Central memory CD8-positive, alpha-beta T cell (primary cell): ENCODE data around the gene SLC6A19.

Experiments
- ATAC-seq: fragments of 150-1000 bp; cut with Tn5 transposase; replicated peaks from 2 replicates; pipeline ENCODE4 v1.10.0; 2022; ENCODE audit warnings: mild to moderate bottlenecking, moderate FRiP score, moderate number of reproducible peaks; ENCODE audit not compliant: poor library complexity, severe bottlenecking; ENCODE audit errors: extremely low read depth
- DNase-seq, 2 donors: peaks; one replicate each; pipeline ENCODE4 v3.0.0; 2021; ENCODE audit warnings: low spot score in 2 of 2
- H3K27ac Mint-ChIP-seq: one replicate; pipeline ENCODE4 v1.8.0; 2022; ENCODE audit warnings: low read depth, mild to moderate bottlenecking, moderate library complexity, mixed read lengths
- H3K27me3 Mint-ChIP-seq: one replicate; pipeline ENCODE4 v1.8.0; 2022; ENCODE audit warnings: mixed read lengths
- H3K36me3 Mint-ChIP-seq: one replicate; pipeline ENCODE4 v1.8.0; 2022; ENCODE audit warnings: mild to moderate bottlenecking, moderate library complexity, mixed read lengths; ENCODE audit not compliant: insufficient read depth
- H3K4me1 Mint-ChIP-seq: one replicate; pipeline ENCODE4 v1.8.0; 2022; ENCODE audit warnings: mixed read lengths
- H3K4me3 Mint-ChIP-seq: one replicate; pipeline ENCODE4 v1.8.0; 2022; ENCODE audit warnings: mild to moderate bottlenecking, moderate library complexity, mixed read lengths
- H3K9me3 Mint-ChIP-seq: one replicate; pipeline ENCODE4 v1.8.0; 2022; ENCODE audit warnings: mixed read lengths

SLC6A19 gene

DNA sequence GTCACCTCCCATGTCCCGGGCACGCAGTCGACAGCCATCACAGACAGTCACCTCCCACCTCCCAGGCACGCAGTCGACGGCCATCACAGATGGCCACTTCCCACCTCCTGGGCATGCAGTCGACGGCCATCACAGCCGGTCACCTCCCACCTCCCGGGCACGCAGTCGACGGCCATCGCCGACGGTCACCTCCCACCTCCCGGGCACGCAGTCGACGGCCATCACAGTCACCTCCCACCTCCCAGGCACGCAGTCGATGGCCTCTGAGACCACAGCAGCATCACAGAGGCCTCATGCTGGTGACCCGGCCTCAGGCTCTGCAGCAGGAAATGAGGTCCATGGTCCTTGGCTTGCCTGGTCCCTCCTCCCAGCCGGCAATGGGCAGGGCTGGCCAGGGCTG lies 5.5 kb upstream of the SLC6A19 start:
- no peak overlapping the region for H3K4me3 Mint-ChIP-seq
- H3K27ac Mint-ChIP-seq: no peak overlapping the region
- peaks cover 11% of the 10 kb centered on the region for H3K27me3 Mint-ChIP-seq
- no peaks in the 10 kb centered on the region for H3K36me3 Mint-ChIP-seq
- H3K4me1 Mint-ChIP-seq: peaks cover 1% of the 10 kb centered on the region
- ATAC-seq: no peak
- no peak for DNase-seq
- H3K9me3 Mint-ChIP-seq: no peaks in the 10 kb centered on the region

DNA sequence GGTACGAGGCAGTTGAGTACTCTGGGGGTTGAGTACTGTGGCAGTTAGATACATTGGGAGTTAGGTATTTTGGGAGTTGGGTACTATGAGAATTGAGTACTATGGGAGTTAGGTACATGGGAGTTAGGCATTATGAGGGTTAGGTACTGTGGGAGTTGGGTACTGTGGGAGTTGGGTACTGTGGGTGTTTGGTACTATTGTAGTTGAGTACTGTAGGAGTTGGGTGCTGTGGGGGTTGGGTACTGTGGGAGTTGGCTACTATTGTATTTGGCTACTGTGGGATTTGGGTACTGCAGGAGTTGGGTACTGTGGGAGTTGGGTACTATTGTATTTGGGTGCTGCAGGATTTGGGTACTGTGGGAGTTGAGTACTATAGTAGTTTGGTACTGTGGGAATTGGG lies 4.8 kb upstream of the SLC6A19 start:
- Mint-ChIP-seq H3K4me3 (no peak overlapping the region), H3K9me3 (no peaks in the 10 kb centered on the region), H3K27ac (no peak overlapping the region), H3K36me3 (no peaks in the 10 kb centered on the region), H3K27me3 (peaks cover 8% of the 10 kb centered on the region), H3K4me1 (no peaks in the 10 kb centered on the region)
- no peak for ATAC-seq
- DNase-seq: no peak

DNA sequence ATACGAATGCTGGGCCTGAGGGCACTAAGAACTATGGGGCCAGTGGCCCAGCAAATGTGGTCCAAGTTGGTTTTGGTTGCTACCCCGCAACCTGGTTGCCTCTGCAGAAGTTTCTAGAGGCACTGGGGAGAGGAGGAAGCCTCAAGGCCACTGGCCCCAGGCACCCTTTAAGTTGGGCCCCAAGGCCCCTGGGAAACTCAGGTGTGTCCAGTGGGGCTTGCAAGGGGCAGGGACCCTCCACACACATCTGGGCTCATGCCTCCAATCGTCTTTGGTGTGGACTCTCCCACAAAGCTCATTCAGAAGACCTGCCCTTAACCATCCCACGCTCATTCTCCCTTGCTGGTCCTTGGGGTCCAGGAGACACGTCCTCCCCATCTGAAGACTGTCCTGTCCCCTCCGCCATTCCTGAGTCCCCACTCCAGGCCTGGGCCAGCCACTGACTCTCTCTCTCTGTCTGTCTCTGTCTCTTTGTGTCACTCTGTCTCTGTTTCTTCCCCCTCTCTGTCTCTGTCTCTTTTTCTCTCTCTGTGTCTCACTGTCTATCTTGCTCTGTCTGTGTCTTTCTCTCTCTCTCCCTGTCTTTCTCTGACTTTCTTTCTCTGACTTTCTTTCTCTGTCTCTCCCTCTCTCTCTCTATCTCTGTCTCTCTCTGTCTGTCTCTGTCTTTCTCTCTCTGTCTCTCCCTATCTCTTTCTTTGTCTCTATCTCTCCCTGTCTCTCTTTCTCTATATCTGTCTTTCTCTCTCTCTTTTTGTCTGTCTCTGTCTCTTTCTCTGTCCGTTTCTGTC lies 3.3 kb upstream of the SLC6A19 start:
- no peak for ATAC-seq

DNA sequence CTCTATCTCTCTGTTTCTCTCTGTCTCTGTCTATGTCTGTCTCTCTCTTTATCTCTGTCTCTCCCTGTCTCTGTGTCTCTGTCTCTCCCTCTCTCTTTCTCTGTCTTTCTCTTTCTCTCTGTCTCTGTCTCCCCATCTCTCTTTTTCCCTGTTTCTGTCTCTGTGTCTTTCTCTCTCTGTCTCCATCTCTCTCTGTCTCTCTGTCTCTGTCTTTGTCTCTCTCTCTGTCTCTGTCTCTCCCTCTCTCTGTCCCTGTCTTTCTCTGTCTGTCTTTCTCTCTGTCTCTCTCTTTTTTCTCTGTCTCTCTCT lies 2.1 kb upstream of the SLC6A19 start:
- no peak for ATAC-seq
- Mint-ChIP-seq H3K27ac (no peak overlapping the region), H3K4me3 (no peak overlapping the region), H3K27me3 (no peaks in the 10 kb centered on the region), H3K36me3 (no peaks in the 10 kb centered on the region), H3K9me3 (no peaks in the 10 kb centered on the region), H3K4me1 (no peaks in the 10 kb centered on the region)
- DNase-seq: no peak

More for the DNA sequence above, 3.3 kb upstream of the SLC6A19 start:
- H3K4me3 Mint-ChIP-seq: no peak overlapping the region
- no peaks in the 10 kb centered on the region for H3K4me1 Mint-ChIP-seq
- H3K9me3 Mint-ChIP-seq: no peaks in the 10 kb centered on the region
- H3K27me3 Mint-ChIP-seq: peaks cover 2% of the 10 kb centered on the region
- no peak for DNase-seq
- no peaks in the 10 kb centered on the region for H3K36me3 Mint-ChIP-seq
- no peak overlapping the region for H3K27ac Mint-ChIP-seq

DNA sequence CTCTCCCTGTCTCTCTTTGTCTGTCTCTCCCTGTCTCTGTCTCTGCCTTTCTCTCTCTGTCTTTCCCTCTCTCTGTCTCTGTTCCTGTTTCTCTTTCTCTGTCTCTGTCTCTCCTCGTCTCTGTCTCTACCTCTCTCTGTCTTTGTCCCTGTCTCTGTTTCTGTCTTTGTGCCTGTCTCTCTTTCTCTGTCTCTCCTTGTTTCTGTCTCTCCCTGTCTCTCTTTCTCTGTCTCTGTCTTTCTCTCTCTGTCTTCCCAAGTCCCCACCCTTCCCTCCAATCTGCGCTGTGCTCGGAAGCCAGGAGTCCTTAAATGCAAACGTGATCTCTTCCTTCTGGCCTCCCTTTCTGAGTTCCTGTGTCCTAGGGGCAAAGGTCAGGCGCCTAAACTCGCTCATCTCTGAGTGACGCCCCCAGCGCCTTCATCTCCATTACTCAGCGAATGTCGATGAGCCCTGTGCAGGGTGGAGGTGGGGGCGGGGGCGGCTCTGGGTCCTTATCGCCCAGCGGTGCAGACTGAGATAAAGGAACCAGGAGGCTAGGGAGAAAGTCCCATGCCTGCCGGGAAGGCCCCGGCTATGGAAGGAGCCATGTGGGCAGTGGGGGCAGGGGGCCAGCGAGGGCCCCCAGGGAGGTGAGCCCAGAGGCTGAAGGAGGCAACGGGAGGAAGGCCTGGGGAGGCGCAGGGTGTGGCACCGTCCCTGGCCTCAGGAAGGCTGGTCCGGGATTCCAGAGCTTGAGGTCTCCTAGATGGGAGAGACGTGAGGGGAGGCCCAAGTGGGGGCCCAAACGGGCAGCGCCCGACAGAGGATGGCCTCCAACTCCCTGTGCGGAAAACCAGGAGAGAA lies 1.5 kb upstream of the SLC6A19 start:
- ATAC-seq (no peak), DNase-seq (no peak)
- Mint-ChIP-seq H3K4me1 (no peaks in the 10 kb centered on the region), H3K36me3 (no peaks in the 10 kb centered on the region), H3K9me3 (no peaks in the 10 kb centered on the region), H3K27ac (no peak overlapping the region), H3K4me3 (no peak overlapping the region), H3K27me3 (peaks cover 5% of the 10 kb centered on the region)

DNA sequence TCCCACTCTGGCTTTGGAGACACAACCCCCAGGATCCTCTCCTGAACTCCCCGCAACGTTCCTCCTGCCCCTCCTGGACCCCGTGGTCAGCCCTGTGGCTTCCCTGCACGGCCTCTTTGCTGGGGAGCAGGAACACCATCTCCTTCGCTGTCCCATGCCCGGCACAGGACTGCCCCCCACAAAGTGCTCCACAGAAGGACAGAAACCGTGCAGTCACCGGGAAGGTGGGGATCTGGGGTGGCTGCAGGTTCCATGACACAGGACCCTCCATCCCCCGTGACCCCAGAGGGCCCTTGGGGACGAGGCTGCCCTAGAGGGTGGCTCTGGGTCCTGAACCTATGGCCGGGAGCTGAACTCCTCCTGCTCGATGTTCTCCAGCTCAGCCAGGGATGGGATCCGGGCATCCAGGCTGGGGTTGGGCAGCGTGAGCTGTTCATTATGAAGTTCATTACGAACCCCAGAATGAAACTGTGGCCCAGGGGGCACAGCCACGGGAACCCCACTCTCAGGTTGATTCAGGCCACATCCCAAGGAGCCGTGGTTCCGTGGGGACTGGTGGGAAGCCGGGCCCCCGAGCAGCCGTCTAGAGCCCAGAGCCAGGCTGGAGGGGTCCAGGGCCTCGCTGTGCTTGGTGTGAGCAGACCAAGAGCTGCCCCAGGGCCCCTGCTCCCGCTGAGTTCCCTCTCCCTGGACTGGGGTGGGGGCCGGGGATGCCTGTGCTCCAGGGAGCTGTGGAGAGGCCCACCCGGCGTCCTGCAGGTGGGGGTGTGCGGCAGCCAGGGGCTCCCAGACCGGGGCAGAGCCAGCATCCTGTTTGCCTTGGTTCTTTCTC lies 684 bp upstream of the SLC6A19 start:
- no peaks in the 10 kb centered on the region for H3K4me1 Mint-ChIP-seq
- H3K36me3 Mint-ChIP-seq: no peaks in the 10 kb centered on the region
- no peak overlapping the region for H3K4me3 Mint-ChIP-seq
- peaks cover 13% of the 10 kb centered on the region for H3K27me3 Mint-ChIP-seq
- no peaks in the 10 kb centered on the region for H3K9me3 Mint-ChIP-seq
- DNase-seq: no peak
- H3K27ac Mint-ChIP-seq: no peak overlapping the region
- ATAC-seq: no peak

DNA sequence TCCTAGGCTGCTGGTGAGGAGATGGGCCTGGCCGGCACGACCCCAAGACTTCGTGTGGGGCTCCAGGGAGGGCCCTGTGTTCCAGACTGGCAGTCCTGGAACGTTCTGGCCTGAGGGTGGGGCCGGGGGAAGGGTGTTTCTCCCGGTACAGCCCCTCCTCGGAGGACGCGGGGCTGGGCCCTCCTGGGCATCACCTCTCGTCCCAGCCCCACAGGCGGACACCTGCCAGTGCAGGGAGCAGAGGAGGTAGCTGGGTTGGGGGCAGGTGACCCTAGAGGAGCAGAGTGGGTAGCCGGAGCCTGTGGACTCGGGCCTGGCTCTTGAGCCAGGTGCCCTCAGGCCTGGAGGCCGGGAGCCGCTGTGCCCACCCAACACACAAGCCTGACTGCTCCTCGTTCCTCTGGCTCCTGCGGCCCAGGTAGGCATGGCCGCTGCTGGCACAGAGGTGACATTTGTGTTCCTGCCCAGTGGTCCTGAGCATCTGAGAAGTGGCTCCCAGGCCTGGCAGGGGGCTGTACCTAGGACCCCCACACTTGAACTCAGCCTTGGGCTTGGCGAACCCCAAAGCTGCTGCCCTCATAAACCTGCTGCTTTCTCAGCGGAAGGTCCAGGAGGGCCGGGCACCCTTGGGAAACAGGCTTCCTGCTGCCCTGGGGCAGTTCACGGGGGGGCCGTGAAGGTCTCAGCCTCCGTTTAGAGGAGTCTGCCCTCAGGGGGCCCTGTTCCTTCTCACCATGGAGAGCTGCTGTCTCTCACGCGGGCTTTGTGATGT lies 817 bp downstream of the SLC6A19 start:
- H3K27me3 Mint-ChIP-seq: peaks cover 23% of the 10 kb centered on the region
- no peak overlapping the region for H3K4me3 Mint-ChIP-seq
- no peak overlapping the region for H3K27ac Mint-ChIP-seq
- H3K36me3 Mint-ChIP-seq: no peaks in the 10 kb centered on the region
- ATAC-seq (no peak), DNase-seq (no peak)
- no peaks in the 10 kb centered on the region for H3K9me3 Mint-ChIP-seq
- no peaks in the 10 kb centered on the region for H3K4me1 Mint-ChIP-seq

DNA sequence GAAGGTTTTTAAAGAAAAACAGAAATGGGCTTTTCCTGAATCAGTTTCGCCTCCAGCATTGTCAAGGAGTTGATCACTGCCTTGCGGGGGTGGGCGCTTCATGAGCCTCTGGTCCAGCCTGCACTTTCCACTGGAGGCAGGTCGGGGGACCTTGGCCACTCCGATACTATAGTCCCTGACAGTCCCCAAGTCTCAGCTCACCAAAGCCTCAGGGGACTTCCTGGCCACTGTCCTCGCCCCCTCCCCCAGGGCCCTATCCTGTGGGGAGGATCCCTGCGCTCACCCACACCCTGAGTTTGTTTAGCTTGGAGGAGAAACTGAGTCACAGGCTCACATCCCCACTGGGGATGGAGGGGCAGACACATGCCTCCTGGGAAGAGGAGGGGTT lies 1.4 kb downstream of the SLC6A19 start:
- no peak overlapping the region for H3K27ac Mint-ChIP-seq
- ATAC-seq (no peak), DNase-seq (no peak)

DNA sequence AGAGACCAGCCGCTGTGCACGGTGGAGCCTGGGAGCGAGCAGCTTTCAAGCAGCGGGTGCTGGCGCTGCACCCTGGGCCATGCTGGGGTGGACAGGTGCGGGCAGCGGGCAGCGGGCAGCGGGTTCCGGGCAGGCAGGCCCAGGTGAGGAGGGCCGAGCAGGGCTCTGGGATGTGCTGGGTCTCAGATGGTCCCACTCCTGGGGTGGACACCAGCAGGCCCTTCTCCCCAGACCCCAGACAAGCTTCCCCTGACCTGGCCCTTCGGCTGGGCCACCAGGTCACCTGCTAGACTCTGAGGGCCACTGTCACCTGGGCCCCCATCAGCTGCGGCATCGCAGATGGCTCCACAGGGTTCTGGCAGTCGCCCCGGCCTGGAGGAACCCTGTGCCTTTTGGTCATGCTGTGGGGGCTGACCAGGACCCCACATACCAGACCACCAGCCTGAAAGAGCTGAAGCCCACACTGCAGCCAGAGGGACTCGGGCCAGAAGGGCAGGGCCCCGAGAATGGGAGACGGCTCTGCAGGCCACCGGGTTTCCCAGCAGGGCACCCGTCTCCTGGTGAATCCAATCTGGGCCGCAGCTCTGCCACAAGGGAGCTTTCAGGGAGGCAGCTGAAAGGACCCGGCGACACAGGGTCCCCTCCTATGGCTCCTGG lies 2.0 kb downstream of the SLC6A19 start:
- no peak for DNase-seq
- Mint-ChIP-seq H3K36me3 (no peaks in the 10 kb centered on the region), H3K27me3 (peaks cover 23% of the 10 kb centered on the region), H3K4me3 (no peak overlapping the region), H3K27ac (no peak overlapping the region), H3K9me3 (no peaks in the 10 kb centered on the region), H3K4me1 (no peaks in the 10 kb centered on the region)
- no peak for ATAC-seq

More for the DNA sequence above, 1.4 kb downstream of the SLC6A19 start:
- Mint-ChIP-seq H3K9me3 (no peaks in the 10 kb centered on the region), H3K27me3 (peaks cover 23% of the 10 kb centered on the region), H3K36me3 (no peaks in the 10 kb centered on the region), H3K4me1 (no peaks in the 10 kb centered on the region), H3K4me3 (no peak overlapping the region)

DNA sequence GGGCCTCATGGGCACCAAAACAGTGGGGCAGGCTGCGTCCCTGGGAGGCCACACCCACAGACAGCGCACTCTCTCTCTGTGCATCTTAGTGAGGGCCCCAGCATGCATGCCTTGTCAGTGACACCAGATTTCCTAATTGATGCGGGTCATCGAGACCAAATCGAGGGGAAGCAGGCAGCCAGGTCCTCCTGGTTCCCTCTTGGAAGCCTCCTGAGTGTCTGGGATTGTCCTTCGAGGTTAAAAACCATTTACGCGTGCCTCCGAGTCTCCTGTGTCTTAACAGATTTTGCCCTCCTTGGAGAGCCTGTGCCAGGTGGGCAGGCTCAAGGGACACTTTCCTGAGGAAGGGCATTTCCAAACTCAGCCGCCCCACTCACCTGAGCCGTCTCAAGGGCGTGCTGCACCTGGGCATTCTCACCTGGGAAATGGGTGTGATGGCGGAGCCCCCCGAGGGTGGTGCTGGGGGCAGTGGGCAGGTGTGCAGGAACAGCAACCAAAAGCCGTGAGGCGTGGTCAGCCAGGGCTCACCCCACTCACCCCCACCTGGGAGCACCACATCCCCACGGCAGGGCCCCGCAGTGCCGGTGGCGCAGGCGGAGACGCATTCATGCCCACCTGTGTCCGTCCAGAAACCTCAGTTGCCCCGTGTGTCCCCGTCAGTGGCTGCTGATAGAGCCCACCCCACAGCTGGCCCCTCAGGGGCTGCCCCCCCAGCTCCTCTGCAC lies 2.7 kb downstream of the SLC6A19 start:
- Mint-ChIP-seq H3K36me3 (no peaks in the 10 kb centered on the region), H3K4me1 (no peaks in the 10 kb centered on the region), H3K27me3 (peaks cover 23% of the 10 kb centered on the region), H3K4me3 (no peak overlapping the region), H3K9me3 (no peaks in the 10 kb centered on the region), H3K27ac (no peak overlapping the region)
- DNase-seq (no peak), ATAC-seq (no peak)

DNA sequence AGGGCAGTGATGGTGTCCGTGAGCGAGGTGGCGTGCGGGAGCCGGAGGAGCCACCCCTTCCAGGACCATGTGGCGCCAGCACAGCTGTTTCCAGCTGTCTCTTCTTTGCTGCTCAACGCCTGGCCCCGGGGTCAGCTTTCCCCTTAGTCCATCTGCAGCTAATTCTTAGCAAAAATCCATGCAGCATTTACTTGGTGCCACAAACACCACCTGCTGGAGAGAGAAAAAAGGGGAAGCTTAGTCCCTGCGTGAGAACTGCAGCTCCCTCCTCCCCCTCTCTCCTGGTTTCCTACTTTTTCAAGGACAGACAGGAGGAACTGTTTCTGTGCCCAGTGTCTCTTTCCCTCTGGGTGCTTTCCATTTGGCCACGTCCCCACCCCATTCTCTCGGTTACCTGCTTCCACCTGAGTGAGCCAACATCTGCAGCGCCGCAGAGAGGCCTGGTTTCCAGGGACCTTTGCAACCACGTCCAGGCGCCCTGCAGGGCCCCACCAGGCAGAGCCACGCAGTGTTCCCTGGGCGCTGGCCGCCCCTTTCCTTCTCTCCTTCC lies 3.4 kb downstream of the SLC6A19 start:
- DNase-seq: no peak
- no peaks in the 10 kb centered on the region for H3K4me1 Mint-ChIP-seq

More for the DNA sequence above, 3.4 kb downstream of the SLC6A19 start:
- ATAC-seq: no peak
- Mint-ChIP-seq H3K9me3 (no peaks in the 10 kb centered on the region), H3K27me3 (peaks cover 23% of the 10 kb centered on the region), H3K27ac (no peak overlapping the region), H3K36me3 (no peaks in the 10 kb centered on the region), H3K4me3 (no peak overlapping the region)
